Pulmonary artery endothelial cell (primary cell): ENCODE measurements around the gene CREG1. TPM values are rescaled to one million over a fixed set of nuclear protein-coding genes. Genes with fewer than 3 reads are reported as not detected.

Experiments
- DNase-seq: peaks from one replicate; pipeline ENCODE4 v3.0.0-alpha.2; 2011; ENCODE audit warnings: low read depth, low spot score
- total RNA-seq: library from RNA; depleted of rRNA; stranded (reverse); fragments of >200 nt; gene quantifications from 2 replicates; pipeline ENCODE4 v1.2.3, GENCODE V29; 2014

CREG1 gene
- total RNA-seq, 1 donor from 2014 or later, result 15.0 TPM

DNA sequence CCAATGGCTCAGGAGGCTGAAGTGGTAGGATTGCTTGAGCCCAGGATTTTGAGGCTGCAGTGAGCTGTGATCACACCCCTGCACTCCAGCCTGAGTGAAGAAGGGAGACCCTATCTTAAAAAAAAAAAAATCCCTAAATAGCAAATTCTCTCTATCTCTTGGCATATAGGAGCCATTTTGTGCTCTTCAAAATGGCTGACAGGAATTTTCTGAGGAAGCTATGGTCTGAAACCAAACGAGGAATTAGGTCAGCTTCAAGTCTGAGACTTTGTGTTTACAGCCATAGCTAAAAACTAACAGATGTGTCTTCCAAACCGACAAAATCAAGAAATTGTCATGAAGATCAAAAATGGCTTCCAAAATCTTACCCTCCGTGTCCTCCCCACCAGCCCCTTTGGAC, 45.8 kb downstream of the CREG1 start:
- no peak for DNase-seq

DNA sequence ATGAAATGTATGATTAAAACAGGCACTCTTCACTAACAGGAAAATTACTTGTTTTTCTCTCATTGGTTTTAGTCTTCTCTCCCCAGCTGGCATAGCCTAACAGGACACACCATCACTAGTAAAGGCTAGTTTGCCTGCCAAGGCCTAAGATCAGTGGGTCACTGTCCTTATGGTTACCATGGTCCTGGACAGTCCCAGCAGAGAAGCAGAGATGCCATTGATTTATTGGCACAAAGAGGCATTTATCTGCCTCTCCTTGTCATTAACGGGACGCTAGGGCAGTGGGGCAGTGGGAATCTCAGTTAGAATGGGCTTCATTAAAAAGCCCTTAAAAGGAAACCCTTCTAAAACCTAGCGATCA, 49.1 kb downstream of the CREG1 start:
- DNase-seq, result no peak

DNA sequence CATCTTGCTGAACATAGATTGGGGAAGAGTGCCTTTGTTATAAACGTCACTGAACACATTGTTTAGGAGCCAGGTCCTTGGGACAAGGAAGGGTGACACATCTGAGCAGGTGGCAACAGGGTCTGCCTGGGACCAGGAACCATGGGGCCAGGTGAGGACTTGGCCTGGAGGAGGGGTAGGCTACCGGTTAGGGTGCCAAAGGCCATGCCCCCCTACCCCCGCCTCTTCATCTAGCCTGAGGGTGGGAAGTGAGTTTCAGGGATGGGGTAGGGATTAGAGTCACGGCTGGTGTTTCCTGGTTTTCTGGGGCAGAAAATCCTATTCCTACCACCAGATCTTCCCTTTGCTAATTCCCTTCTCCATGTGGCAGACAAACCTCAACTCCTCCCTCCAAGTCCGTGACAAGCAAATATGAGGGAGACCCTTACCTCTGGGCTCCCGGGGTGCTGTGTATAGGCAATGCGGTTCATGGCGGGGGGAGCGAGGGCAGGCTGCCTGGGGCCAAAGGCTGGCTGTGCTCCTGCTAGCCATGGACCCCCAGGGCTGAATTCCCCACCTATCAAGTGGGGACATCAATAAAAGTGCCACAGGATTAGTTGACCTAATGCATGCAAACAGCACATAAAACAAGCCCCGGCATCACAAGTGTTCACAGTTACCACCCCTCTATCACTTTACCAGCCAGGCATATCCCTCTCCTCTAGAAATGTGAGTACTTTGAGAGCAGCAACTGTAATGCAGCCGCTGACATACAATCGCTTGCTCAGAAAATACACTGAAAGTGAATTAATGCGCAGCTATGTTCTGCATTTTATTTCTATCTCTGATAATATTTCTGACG, 49.7 kb downstream of the CREG1 start:
- DNase-seq, result no peak

DNA sequence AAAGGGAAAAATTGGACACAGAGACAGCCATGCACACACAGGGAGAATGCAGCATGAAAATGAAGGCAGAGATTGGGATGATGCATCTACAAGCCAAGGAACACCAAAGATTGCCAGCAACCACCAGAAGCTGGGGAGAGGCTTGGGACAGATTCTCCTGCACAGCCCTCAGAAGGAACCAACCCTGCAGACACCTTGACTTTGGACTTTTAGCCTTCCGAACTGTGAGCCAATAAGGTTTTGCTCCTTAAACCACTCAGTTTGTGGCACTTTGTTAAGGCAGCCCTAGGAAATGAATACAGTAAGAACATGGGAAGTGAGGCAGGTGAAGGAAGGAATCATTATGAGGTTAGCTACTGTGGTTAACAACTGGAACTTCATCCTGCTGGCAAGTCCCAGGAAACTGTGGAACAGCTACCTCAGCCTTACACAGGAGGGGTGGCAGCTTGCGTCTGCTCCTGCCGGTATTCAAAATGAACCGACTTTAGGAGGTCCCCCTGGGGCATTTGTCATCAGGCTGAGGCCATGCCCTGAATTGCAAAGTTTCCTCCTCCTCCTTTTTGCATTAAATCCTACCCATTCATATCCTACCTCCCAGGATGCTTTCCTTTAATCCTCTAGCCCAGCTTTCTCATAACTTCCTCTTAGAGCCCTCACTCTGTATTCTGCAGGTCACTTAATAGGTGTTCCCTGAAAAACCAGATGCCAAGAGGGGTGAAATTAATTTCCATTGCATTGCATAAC, 50.7 kb downstream of the CREG1 start:
- no peak for DNase-seq

DNA sequence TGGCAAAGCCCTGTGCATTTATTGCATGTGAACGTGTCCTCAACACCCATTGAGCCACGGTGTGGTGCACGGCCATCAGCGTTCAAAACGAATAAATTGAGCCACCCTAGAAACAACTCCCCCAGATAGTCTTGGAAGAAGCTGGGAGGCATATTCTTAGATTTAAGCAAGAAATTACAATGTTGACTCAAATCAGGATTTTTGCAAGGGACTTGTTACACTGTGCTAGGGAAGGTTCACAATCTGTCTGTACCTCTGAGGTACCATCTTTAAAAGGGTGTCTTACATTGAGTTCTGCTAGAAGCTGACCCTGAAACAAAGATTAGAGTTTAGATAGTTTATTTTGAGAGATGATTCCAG, 51.4 kb downstream of the CREG1 start:
- DNase-seq, result no peak

DNA sequence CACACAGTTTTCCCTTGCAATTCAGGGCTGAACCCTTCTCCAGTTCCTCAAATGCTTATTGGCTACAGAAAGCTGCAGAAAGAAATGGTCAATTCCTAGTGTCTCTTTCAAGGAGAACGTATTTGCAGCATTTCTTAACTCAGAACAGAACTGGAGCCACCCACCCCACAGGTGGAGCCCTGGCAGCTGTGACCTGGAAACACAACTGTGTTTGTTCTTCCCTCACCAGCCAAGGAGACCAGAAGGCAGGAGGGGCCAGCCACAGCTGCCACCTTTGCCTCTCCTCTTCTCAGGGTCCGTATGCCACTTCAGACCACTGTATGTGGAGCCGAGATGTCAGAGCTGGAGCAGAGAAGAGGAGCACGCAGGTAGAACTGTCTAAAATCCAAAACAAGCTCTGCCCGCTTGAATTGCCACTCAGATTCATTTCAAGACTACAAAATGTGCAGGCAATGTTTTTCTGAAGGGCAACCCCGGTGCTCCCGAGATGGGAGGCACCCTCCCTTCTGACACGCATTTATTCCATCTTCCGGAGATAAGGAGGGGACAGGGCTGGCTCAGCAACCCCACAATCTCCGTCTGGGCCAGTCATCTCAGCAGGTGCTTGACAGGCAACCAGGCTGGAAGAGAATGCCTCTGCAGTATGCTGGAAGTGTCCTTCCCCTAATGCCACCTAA, 51.9 kb downstream of the CREG1 start:
- no peak for DNase-seq

DNA sequence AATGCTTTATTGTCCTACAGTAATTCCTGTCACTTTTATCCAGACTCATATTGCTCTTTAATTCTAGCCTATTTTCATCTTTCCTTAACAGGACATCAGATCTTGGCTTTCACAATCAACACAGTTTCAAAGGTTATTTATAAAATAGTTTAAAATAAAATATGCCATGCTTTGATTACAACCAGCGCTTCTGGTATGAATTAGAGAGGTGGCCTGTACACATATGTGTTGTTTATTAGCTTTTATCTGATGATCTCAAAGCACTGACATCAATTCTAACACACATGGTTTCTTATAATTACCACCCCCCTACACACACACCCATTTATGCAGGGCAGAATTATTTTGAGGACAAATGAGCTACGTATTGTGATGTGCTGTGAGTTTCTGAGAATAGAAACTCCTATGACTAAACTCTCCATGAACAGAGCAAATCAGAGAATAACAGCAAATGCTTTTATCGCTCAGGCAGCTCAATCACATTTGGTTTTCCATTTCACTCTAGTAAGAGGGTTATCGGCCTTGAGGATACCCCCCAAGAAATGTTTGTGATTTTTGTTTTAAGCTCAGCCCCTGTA, 53.2 kb downstream of the CREG1 start:
- DNase-seq, result no peak

DNA sequence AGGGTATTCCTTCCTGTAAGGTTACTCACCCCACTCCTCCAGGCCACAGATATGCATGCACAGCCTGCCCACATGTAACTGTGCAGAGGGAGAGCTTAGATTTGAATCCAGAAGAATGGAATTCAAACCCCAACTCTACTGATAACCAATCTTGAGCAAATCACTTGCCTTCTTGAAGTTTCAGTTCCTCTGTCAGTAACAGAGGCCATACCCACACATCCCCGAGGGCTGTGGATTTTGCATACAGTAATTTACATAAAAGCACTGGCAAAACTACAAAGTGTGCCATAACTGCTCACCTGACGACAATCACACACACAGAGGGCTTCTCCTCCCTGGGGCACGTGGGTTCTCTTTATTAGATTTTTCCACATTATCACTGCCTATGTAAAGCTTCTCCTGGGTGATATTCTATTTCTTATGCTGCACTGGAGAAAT, 53.9 kb downstream of the CREG1 start:
- no peak for DNase-seq

DNA sequence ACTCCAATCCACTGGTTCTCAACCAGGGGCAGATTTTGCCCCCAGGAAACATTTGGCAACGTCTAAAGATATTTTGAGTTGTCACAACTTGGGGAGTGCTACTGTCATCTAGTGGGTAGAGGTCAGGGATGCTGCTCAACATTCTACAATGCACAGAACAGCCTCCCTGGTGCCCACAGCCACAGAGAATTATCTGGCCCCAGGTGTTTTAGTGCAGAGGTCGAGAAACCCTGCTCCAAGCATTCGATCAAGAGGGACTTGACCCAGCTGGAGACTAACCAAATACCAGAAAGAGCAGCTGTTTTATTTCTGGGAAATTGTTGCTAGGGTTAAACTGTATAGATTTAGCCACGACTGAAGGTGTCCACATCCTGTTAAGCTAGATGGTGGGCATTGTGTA, 54.5 kb downstream of the CREG1 start:
- DNase-seq, result no peak

DNA sequence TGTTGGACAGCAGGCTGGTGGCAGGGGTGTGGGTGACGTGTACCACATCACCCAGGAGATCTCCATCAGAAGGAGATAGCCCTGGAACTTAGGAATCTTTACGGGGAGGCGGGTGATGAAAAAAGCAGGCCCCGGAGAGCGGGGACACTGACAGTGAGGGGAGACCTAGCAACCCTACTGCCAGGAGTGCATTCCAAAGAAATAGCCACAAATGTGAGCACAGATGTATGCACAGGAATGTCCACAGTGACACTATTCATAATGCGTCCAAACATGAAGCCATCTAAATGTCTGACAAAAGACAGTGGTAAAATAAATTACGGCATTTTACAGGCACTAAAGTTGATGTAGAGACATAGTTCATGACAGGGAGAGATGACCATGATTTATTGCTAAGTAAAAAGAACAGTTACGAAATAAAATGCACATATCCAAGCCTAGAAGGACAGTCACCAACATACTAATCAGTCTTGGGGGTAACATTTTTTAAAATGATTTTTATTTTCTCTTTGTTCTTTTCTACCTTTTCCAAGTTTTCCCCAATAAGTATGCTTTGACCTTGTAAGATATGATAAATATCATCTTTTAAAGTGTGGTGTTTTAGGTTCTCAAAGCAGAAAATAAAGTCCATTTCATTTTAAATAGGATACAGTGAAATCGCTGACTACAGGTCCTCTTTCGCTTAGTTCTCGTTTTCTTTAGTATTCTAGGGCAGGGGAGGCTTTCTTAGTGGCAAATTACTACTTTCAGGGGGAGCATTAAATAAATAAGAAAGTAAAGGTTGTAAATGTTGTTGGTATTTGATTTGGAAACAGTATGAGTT, 56.6 kb downstream of the CREG1 start:
- DNase-seq, result no peak

DNA sequence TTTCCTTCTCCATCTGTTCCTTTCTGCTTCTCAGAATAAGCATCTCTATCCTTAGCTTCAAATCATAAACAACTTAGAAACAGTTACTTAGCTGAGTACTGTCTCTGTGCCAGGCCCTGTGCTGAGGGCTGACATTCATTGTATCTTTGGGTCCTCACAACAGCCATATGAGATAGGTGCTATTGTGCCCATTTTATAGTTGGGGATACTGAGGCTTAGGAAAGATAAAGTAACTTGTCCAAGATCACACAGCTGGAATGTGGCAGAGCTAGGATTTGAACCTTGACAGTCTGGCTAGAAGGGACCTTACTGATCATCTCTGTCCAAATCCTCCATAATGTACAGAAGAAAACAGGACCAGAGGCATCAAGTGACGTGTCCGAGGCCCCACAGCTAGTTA, 60.2 kb downstream of the CREG1 start:
- DNase-seq, result no peak

DNA sequence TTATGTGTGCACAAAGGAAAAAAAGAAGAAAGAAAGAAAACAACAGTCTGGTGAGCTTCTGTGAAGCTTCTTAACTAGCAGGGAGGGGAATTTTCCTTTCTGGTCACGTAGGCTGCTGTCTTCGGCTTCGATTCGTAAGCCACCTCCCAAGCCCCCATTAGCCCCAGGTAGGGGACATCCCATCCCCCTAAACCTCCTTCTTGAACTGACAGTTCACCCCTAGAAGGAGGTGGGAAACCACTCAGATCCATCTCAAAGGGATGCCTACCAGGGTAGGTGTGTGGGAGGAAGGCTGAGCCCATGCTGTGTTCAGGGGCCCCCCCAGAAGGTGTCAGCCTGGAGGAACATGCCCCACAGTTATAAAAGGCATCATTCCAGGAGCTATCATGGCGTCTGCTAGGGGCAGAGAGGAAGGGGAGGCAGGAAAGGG, 61.1 kb downstream of the CREG1 start:
- DNase-seq, result no peak

DNA sequence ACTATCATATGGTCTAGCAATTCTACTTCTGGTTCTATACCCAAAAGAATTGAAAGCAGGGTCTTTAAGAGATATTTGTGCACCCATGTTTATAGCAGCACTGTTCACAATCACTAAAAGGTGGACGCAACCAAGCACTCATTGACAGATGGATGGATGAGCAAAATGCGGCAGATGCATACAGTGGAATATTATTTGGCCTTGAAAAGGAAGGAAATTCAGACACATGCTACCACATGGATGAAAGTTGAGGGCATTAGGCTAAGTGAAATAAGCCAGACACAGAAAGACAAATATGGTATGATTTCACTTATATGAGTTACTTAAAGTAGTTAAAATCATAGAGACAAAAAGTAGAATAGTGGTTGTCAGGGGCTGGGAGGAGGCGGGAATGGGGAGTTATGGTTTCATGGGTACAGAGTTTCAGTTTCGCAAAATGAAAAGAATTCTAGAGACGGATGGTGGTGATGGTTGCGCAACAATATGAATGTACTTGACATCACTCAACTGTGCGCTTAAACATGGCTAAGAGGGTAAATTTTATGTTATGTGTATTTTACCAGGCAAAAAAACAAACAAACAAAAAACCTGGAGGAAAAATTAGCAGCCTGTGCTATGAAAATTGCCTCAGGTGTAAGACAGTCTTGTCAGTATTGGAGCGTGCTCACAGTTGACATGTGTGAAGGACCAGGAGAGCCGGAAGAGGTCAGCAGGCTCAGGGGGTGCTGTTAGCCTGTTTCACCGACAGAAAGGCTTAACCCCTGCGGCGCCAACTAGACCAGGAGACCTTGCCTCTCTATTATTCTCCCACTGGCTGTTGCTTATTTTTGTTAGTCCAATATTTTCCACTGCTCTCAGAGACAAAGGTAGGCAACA, 61.7 kb downstream of the CREG1 start:
- no peak for DNase-seq

Other genes starting within 250 kb of the CREG1 start
- 0.33 and 0.88 TPM in 2 replicates for gene CD247, start 35.2 kb downstream of the CREG1 start, total RNA-seq
- 0.07 and 2.4 TPM in 2 replicates for gene RCSD1, start 76.5 kb upstream of the CREG1 start, total RNA-seq
- 93.7 and 139 TPM in 2 replicates for gene MPZL1, start 168.2 kb upstream of the CREG1 start, total RNA-seq